Heart left ventricle (tissue), 16 donors: ENCODE data around the gene HLA-DPB1. TPM values are rescaled to one million over a fixed set of nuclear protein-coding genes. Genes with fewer than 3 reads are reported as not detected.
A peak's percentile ranks its signal among the peaks of the same experiment; 100 is the strongest.

Experiments
- ATAC-seq, 4 donors: fragments of 200-7000 bp; cut with Tn5 transposase; one replicate each; pipeline ENCODE4 v1.9.1; 2020 to 2022; ENCODE audit warnings: moderate library complexity in 4 of 4, mild to moderate bottlenecking in 3 of 4, moderate number of reproducible peaks in 1 of 4
- DNase-seq, 5 donors: peaks; one replicate each; pipeline ENCODE4 v3.0.0-alpha.2; 2020
- H3K27ac ChIP-seq, 12 donors: fragments of 200-600 bp; sonication (generic) in 4 of 12; one replicate each; pipeline versions ENCODE4 v1.5.0 to v1.8.0; 2016 to 2022; ENCODE audit warnings: mild to moderate bottlenecking in 2 of 12
- H3K27me3 ChIP-seq, 9 donors: fragments of 200-600 bp; sonication (generic) in 2 of 9; one replicate each; pipeline versions ENCODE4 v1.5.1 to v1.8.0; 2016 to 2022; ENCODE audit warnings: mild to moderate bottlenecking in 3 of 9
- H3K36me3 ChIP-seq, 9 donors: fragments of 200-600 bp; sonication (generic) in 2 of 9; one replicate each; pipeline versions ENCODE4 v1.5.0 to v1.8.0; 2018 to 2022; ENCODE audit warnings: mild to moderate bottlenecking in 2 of 9
- H3K4me1 ChIP-seq, 12 donors: fragments of 200-600 bp; sonication (generic) in 4 of 12; one replicate each; pipeline versions ENCODE4 v1.5.0 to v1.8.0; 2016 to 2022; ENCODE audit warnings: mild to moderate bottlenecking in 3 of 12
- H3K4me3 ChIP-seq, 12 donors: fragments of 200-600 bp; sonication (generic) in 4 of 12; one replicate each; pipeline versions ENCODE4 v1.5.0 to v1.8.0; 2017 to 2022; ENCODE audit warnings: mild to moderate bottlenecking in 9 of 12, moderate library complexity in 4 of 12
- H3K9me3 ChIP-seq, 12 donors: fragments of 200-600 bp; sonication (generic) in 4 of 12; one replicate each; pipeline versions ENCODE4 v1.5.0 to v1.8.0; 2016 to 2022; ENCODE audit warnings: mild to moderate bottlenecking in 1 of 12
- CTCF ChIP-seq, 12 donors: fragments of 200-600 bp; sonication (generic) in 4 of 12; IDR thresholded peaks; one replicate each; pipeline versions ENCODE4 v1.5.0 to v1.8.0; 2018 to 2022; ENCODE audit warnings: antibody characterized with exemption in 12 of 12, mild to moderate bottlenecking in 5 of 12
- POLR2A ChIP-seq, 2 donors: fragments of 450-650 bp; IDR thresholded peaks; one replicate each; pipeline ENCODE4 v1.6.1; 2017; ENCODE audit warnings: antibody characterized with exemption in 2 of 2, mild to moderate bottlenecking in 2 of 2, moderate library complexity in 2 of 2
- WGBS, 4 donors: extraction: QIAGEN DNeasy Blood & Tissue Kit in 2 of 4; methylation state at CpG; one replicate each; pipeline versions ENCODE4 v1.1.5 to v1.1.7; 2013 to 2018; 5-methylcytosine and 5-hydroxymethylcytosine counted together
- intact Hi-C, 10 donors: fragments of 100-400 bp; cut with DNase I; formaldehyde crosslinking; loops; one replicate each; pipeline versions ENCODE4 v1.11.1 to v1.14.2; 2022
- polyA plus RNA-seq, 2 donors: library from polyadenylated mRNA; stranded (reverse); fragments of 200-250 nt; gene quantifications; one replicate each; pipeline ENCODE4 v1.2.3, GENCODE V29; 2013
- total RNA-seq, 9 donors: library from RNA; depleted of rRNA in 2 of 9; stranded (reverse); fragments of >200 nt in 2 of 9; fragmentation: NEBNext Ultra II Directional in 3 of 9; extraction: Animal tissue kit (Norgen Biotek cat#: 25700) in 3 of 9; gene quantifications; one replicate each; pipeline versions ENCODE4 v1.1.0 to v1.2.4, GENCODE V29; 2016 to 2023
- donor health status: ischemic (EF 13 %, LVEDD 7.1; RV severe dilation, severe dysfunction).
- donor health status: healthy with polysubstance abuse.
- donor health status: DM: no; HTN: yes; CAD: no.
- donor health status: DM: no; HTN: no; CAD: no.
- donor health status: ischemic (EF 25% LVEDD 6.9; RV normal size, moderate dysfunction).
- donor health status: ischemic (EF 25% LVEDD 5.7; RV mildly dilated, moderate dysfunction).
- donor health status: healthy.
- donor health status: DM: yes; HTN: yes; CAD: no.
- donor health status: ischemic (EF 35%, LVEDD 5.7; RV mildly dilated, moderate dysfunction).
- donor health status: nonischemic (EF 11% LVEDD 7.7; RV severe dilation, severe dysfunction).
- donor health status: DM: yes; HTN: yes; CAD: no.
- donor health status: PGD.
- donor health status: ischemic (EF 29% LVEDD 5.4; RV normal size, mild dysfunction).
- donor health status: nonischemic (EF 23%, LVEDD 6.1; RV moderate dilation, normal function).

Gene HLA-DPB1
- total and polyA plus RNA-seq, 11 donors = 16.6 to 346 (median 30.6) TPM

- no peaks in the 10 kb centered on the region for H3K9me3 ChIP-seq
- H3K27ac ChIP-seq = peak overlapping the region in 8 of 12 donors; percentile 73 to 94 (median 83)
- no peak for ATAC-seq
- no peak for DNase-seq
- peaks cover 0 to 48% (median 0%) of the 10 kb centered on the region in 9 donors for H3K36me3 ChIP-seq
- H3K4me3 ChIP-seq = peak overlapping the region in 5 of 12 donors; percentile 51 to 59 (median 56)
- 74 to 83% (median 81%) methylated on average over 4 of the region's 4 CpGs for WGBS, 4 donors
- H3K27me3 ChIP-seq = no peaks in the 10 kb centered on the region
- peaks cover 0 to 67% (median 18%) of the 10 kb centered on the region in 12 donors for H3K4me1 ChIP-seq
- TF ChIP-seq POLR2A (IDR thresholded peaks at IDR 0.05) (no peak), CTCF (IDR thresholded peaks at IDR 0.05) (no peak)
- intact Hi-C loops = no loop called here
Measured at GRCh38 chr6:33079580-33079979, 3.8 kb downstream of the HLA-DPB1 start.

- intact Hi-C loops = loop anchor here in 5 of 10 donors (2.0 to 5.0 kb wide), 3 partner anchors 63 to 68 kb away; no protein-coding TSS in a partner anchor
- Histone ChIP-seq H3K27ac (peak overlapping the region; percentile 64 to 94 (median 83)), H3K9me3 (no peaks in the 10 kb centered on the region), H3K36me3 (peaks cover 0 to 56% (median 6%) of the 10 kb centered on the region in 9 donors), H3K4me1 (peaks cover 0 to 59% (median 18%) of the 10 kb centered on the region in 12 donors), H3K27me3 (no peaks in the 10 kb centered on the region), H3K4me3 (peak overlapping the region; percentile 35 to 75 (median 54))
- no peak for TF ChIP-seq CTCF (IDR thresholded peaks at IDR 0.05)
- TF ChIP-seq POLR2A (IDR thresholded peaks at IDR 0.05) = peak in 1 of 2 donors; percentile 39
- WGBS, 4 donors = 6 to 12% (median 8%) methylated on average over 46 to 49 of the region's 49 CpGs
- ATAC-seq = peak; percentile 71 to 88 (median 85)
- DNase-seq = peak; percentile 77 to 84 (median 82)
Measured at GRCh38 chr6:33080127-33081089, 4.6 kb downstream of the HLA-DPB1 start.

- Histone ChIP-seq H3K4me3 (peak overlapping the region; percentile 35 to 75 (median 54)), H3K27me3 (no peaks in the 10 kb centered on the region), H3K27ac (peak overlapping the region; percentile 42 to 94 (median 83)), H3K9me3 (no peaks in the 10 kb centered on the region), H3K36me3 (peaks cover 0 to 65% (median 7%) of the 10 kb centered on the region in 9 donors), H3K4me1 (peaks cover 0 to 57% (median 18%) of the 10 kb centered on the region in 12 donors)
- no peak for DNase-seq
- WGBS, 4 donors = 55 to 61% (median 61%) methylated on average over 15 to 16 of the region's 16 CpGs
- intact Hi-C loops = loop anchor here in 5 of 10 donors (2.0 to 5.0 kb wide), 3 partner anchors 64 to 69 kb away; no protein-coding TSS in a partner anchor
- ATAC-seq = no peak
- no peak for TF ChIP-seq POLR2A (IDR thresholded peaks at IDR 0.05)
Measured at GRCh38 chr6:33081098-33081824, 5.5 kb downstream of the HLA-DPB1 start.

- H3K9me3 ChIP-seq = no peaks in the 10 kb centered on the region
- peaks cover 0 to 79% (median 12%) of the 10 kb centered on the region in 9 donors for H3K36me3 ChIP-seq
- H3K4me1 ChIP-seq = peaks cover 0 to 52% (median 18%) of the 10 kb centered on the region in 12 donors
- H3K27ac ChIP-seq = no peak overlapping the region
- intact Hi-C loops = loop anchor here in 7 of 10 donors (1.0 to 5.0 kb wide), 4 partner anchors 65 to 70 kb away; no protein-coding TSS in a partner anchor
- ATAC-seq = peak in 1 of 4 donors; percentile 70
- DNase-seq = no peak
- TF ChIP-seq POLR2A (IDR thresholded peaks at IDR 0.05) = no peak
- peak in 11 of 12 donors; percentile 27 to 73 (median 49) for TF ChIP-seq CTCF (IDR thresholded peaks at IDR 0.05)
- no peaks in the 10 kb centered on the region for H3K27me3 ChIP-seq
- no peak overlapping the region for H3K4me3 ChIP-seq
- 0 to 68% (median 25%) methylated on average over 2 of the region's 2 CpGs for WGBS, 4 donors
Measured at GRCh38 chr6:33082702-33083101, 6.9 kb downstream of the HLA-DPB1 start.
